Activated T-cell treated with anti-CD3 and anti-CD28 coated beads, Interleukin-2, amount 50 U/mL, for 72 hours (primary cell): ENCODE measurements around the gene TTLL12. TPM values are rescaled to one million over a fixed set of nuclear protein-coding genes. Genes with fewer than 3 reads are reported as not detected.
"Not testable (repeated sequence)": the region's sequence is repeated elsewhere in the genome, so short reads cannot be mapped to it uniquely, and the experiment has no call there.

ENCODE experiments used
- ATAC-seq, 2 donors: fragments of 150-1000 bp; cut with Tn5 transposase; replicated peaks in 1 of 2; 2 replicates each; pipeline ENCODE4 v1.10.0; 2021; ENCODE audit warnings: moderate library complexity in 2 of 2, mild to moderate bottlenecking in 1 of 2
- DNase-seq, 2 donors: peaks; one replicate each; pipeline ENCODE4 v3.0.0; 2021 to 2022; ENCODE audit warnings: mixed read lengths in 1 of 2
- H3K27ac Mint-ChIP-seq: one replicate; pipeline ENCODE4 v1.8.0; 2022; ENCODE audit warnings: mild to moderate bottlenecking, moderate library complexity, mixed read lengths
- H3K27me3 Mint-ChIP-seq: one replicate; pipeline ENCODE4 v1.8.0; 2022; ENCODE audit warnings: low read depth, mixed read lengths
- H3K36me3 Mint-ChIP-seq, 2 donors: one replicate each; pipeline ENCODE4 v1.8.0; 2022; ENCODE audit warnings: mixed read lengths in 2 of 2, mild to moderate bottlenecking in 1 of 2; ENCODE audit not compliant: insufficient read depth in 2 of 2
- H3K4me1 Mint-ChIP-seq: one replicate; pipeline ENCODE4 v1.8.0; 2022; ENCODE audit warnings: low read depth, mixed read lengths
- H3K4me3 Mint-ChIP-seq, 2 donors: one replicate each; pipeline ENCODE4 v1.8.0; 2022; ENCODE audit warnings: mild to moderate bottlenecking in 2 of 2, mixed read lengths in 2 of 2, moderate library complexity in 2 of 2
- H3K9me3 Mint-ChIP-seq, 2 donors: one replicate each; pipeline ENCODE4 v1.8.0; 2022; ENCODE audit warnings: mixed read lengths in 2 of 2
- total RNA-seq, 2 donors: library from RNA; stranded (reverse); gene quantifications; one replicate each; pipeline ENCODE4 v1.2.3, GENCODE V29; 2022

The TTLL12 gene
- total RNA-seq, 2 donors from 2014 or later = 37.7 to 45.0 TPM

DNA sequence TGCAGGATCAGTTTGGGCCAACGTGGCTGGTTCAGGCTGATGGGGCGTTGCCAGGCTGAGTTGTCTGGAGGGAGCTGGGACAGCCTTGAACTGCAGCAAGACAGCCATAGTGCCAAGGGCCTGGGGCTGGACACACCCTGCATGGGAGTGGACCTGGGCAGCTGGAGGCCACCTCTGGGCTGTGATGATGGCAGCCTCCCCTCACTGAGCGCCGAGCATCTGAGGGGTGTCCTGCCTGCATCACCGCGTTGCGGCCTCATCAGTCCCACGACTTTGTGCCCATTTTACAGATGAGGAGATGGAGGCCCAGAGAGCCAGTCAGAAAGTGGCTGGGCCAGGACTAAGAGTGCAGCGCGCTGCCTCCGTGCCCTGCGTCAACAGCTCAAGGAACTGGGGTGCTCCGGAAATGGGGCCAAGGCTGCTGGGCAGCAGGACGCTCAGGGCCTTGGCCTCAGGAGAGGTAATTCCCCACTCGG lies 36.2 kb downstream of the TTLL12 start:
- ATAC-seq = no peak
- Mint-ChIP-seq H3K4me3 (peak overlapping the region; percentile 86 to 96), H3K27ac (peak overlapping the region; percentile 91)

DNA sequence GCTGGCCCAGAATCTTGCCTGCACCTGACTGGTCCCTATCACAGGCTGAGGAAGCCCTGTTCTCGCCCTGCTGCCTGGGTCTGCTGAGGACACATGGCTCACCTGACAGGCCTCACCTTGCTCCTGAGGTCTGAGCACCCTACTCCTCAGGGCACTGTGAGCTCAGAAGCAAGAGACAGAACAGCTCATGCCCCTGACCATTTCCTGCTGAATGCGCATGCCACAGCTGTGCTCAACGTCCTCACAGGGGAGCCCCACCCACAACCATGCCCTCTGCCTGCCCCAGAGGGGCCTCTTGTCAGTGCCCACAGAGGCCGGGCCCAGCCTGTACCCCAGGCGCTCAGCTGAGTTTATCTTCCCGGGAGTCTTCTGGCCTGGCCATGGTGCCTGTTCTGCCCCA lies 38.4 kb downstream of the TTLL12 start:
- peak overlapping the region; percentile 36 to 43 for H3K4me3 Mint-ChIP-seq
- no peaks in the 10 kb centered on the region for H3K9me3 Mint-ChIP-seq
- H3K36me3 Mint-ChIP-seq = peaks cover 0 to 1% of the 10 kb centered on the region in 2 donors
- peak; percentile 27 to 33 for ATAC-seq
- no peaks in the 10 kb centered on the region for H3K27me3 Mint-ChIP-seq
- H3K4me1 Mint-ChIP-seq = peaks cover 47% of the 10 kb centered on the region
- peak overlapping the region; percentile 19 for H3K27ac Mint-ChIP-seq
- DNase-seq = peak; percentile 38

More for the DNA sequence above, 36.2 kb downstream of the TTLL12 start:
- Mint-ChIP-seq H3K4me1 (peaks cover 43% of the 10 kb centered on the region), H3K36me3 (peaks cover 0 to 1% of the 10 kb centered on the region in 2 donors), H3K27me3 (no peaks in the 10 kb centered on the region), H3K9me3 (no peaks in the 10 kb centered on the region)
- DNase-seq = peak in 1 of 2 donors; percentile 8

DNA sequence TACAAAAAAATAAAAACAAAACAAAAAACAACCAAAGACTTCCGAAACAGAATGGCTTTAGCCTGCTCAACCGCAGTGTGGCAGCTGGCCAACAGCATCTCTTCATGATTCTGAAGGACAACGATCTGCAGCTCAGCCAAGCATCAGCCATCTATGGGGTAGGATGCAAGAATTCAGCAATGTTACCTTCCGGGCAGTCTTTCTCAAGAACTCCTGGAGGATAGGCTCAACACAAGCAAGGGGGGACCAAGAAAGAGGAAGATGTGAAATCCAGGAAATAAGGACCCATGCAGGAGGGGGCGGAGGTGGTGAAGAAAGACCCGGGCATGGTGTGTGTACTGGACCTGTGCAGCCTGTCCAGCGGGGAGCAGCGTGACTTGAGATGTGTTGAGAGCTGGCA lies 39.1 kb downstream of the TTLL12 start:
- H3K36me3 Mint-ChIP-seq = no peaks in the 10 kb centered on the region
- ATAC-seq (no peak), DNase-seq (no peak)
- no peaks in the 10 kb centered on the region for H3K27me3 Mint-ChIP-seq
- no peaks in the 10 kb centered on the region for H3K9me3 Mint-ChIP-seq
- H3K4me1 Mint-ChIP-seq = peaks cover 44% of the 10 kb centered on the region
- H3K4me3 Mint-ChIP-seq = peak overlapping the region; percentile 4 to 23
- H3K27ac Mint-ChIP-seq = no peak overlapping the region

DNA sequence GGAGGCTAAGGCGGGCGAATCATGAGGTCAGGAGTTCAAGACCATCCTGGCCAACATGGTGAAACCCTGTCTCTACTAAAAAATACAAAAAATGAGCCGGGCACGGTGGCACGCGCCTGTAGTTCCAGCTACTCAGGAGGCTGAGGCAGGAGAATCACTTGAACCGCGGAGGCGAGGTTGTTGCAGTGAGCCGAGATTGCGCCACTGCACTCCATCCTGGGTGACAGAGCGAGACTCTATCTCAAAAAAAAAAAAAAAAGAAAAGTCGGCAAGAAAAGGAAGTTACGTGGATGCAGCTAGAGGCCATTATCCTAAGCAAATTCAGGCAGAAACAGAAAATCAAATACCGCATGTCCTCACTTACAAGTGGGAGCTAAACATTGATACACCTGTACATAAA lies 40.6 kb downstream of the TTLL12 start:
- not testable (repeated sequence) for H3K4me3 Mint-ChIP-seq, DNase-seq, ATAC-seq, H3K36me3 Mint-ChIP-seq, H3K9me3 Mint-ChIP-seq, H3K27me3 Mint-ChIP-seq
- peak overlapping the region; percentile 57 for H3K27ac Mint-ChIP-seq
- H3K4me1 Mint-ChIP-seq = peaks cover 54% of the 10 kb centered on the region

DNA sequence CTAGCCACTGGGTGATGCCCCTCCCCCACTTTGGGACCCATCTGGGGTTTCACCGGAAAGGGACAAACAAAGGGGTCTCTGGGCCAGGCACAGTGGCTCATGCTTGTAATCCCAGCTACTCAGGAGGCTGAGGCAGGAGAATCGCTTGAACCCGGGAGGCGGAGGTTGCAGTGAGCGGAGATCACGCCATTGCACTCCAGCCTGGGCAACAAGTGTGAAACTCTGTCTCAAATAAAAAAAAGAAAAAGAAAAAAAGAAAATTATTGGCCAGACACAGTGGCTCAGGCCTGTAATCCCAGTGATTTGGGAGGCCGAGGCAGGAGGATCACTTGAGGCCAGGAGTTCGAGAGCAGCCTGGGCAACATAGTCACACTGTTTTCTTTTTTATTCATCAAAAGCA lies 41.6 kb downstream of the TTLL12 start:
- H3K36me3 Mint-ChIP-seq, H3K27ac Mint-ChIP-seq, H3K27me3 Mint-ChIP-seq, H3K4me3 Mint-ChIP-seq, DNase-seq, ATAC-seq, H3K9me3 Mint-ChIP-seq: not testable (repeated sequence)
- peaks cover 55% of the 10 kb centered on the region for H3K4me1 Mint-ChIP-seq

DNA sequence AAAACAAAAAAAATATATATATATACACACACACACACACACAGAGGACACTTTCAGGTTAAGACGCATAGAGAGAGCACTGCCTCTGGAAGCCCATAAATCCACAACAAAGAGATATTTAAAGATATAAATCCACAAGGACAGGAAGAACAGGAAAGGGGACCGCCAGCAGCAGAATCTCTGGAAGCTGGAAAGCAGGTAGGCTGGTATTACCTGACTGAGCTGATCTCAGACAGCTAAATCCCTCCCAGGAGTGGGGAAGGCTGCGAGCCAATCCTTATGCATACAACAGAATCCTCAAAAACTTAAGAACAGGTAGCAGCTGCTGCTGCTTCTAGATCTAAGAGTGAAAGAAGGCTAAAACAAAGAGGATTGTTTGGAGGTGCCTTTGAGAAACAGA lies 42.0 kb downstream of the TTLL12 start:
- Mint-ChIP-seq H3K4me1 (peaks cover 55% of the 10 kb centered on the region), H3K36me3 (peaks cover 1 to 6% of the 10 kb centered on the region in 2 donors), H3K27me3 (no peaks in the 10 kb centered on the region), H3K9me3 (no peaks in the 10 kb centered on the region), H3K4me3 (peak overlapping the region in 1 of 2 donors; percentile 17), H3K27ac (no peak overlapping the region)
- no peak for ATAC-seq
- no peak for DNase-seq

DNA sequence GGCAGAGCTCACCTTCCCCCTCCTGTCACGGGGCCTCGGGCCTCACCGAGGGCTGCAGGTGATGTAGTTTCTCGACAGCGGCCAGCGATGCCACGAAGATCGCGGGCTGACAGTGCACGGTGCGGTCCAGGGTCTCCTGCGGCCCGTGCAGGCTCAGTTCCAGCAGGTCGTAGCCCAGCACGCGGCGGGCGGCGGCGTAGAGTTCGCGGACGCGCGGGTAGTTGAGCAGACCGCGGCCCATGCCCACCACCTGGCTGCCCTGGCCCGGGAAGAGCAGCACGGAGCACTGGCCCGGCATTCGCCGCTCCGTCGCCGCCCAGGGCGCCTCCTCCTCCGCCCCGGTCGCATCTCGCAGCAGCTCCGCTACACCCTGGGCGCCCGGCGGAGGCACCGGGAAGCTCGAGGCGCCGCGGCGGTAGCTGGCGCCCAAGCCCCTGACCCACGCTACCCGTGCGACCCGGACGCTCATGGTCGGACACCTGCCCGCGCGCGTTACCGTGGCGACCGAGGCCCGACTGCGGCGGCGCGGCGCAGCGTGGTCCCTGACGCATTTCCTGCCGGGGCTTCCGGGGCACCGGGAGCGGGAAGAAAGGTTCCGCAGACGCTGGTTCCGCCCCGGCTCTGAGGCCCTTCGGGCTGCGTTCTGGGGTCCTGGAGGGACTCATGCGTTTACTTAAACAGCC lies 43.9 kb downstream of the TTLL12 start, which contains the start of gene MCAT:
MCAT (minus strand) TSS at position 519 of the 683 bp plus-strand sequence; CDS start at position 469, 50 bp downstream.
- H3K36me3 Mint-ChIP-seq = peaks cover 2 to 9% of the 10 kb centered on the region in 2 donors
- ATAC-seq (peak; percentile 94 to 96), DNase-seq (peak; percentile 87 to 93)
- peak within 1 kb of the TSS; percentile 91 to 94 for H3K4me3 Mint-ChIP-seq
- H3K27me3 Mint-ChIP-seq = no peaks in the 10 kb centered on the region
- peak within 1 kb of the TSS; percentile 82 for H3K27ac Mint-ChIP-seq
- peaks cover 45% of the 10 kb centered on the region for H3K4me1 Mint-ChIP-seq
- H3K9me3 Mint-ChIP-seq = no peaks in the 10 kb centered on the region

DNA sequence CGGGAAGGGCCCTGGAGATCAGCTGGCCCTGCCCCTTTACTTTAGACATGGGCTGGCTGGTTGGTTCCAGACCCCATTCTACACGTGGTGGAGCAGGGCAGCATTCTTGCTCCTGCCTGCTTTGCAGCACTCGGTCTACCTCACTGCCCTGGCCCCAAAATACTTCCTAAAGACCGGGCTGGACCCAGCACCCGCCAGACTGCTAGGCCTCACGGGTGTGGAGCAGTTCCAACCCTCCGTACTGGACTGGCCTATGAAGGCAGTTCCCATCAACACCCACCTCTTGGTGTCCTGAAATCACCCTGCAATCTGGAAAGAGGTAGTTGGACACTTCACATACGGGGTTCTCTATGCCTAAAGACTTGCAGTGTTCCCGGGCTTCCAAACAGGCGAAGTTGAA lies 50.1 kb downstream of the TTLL12 start:
- H3K36me3 Mint-ChIP-seq = peaks cover 2 to 9% of the 10 kb centered on the region in 2 donors
- H3K27ac Mint-ChIP-seq = no peak overlapping the region
- no peak overlapping the region for H3K4me3 Mint-ChIP-seq
- DNase-seq (no peak), ATAC-seq (no peak)
- H3K4me1 Mint-ChIP-seq = peaks cover 13% of the 10 kb centered on the region
- no peaks in the 10 kb centered on the region for H3K27me3 Mint-ChIP-seq
- no peaks in the 10 kb centered on the region for H3K9me3 Mint-ChIP-seq

DNA sequence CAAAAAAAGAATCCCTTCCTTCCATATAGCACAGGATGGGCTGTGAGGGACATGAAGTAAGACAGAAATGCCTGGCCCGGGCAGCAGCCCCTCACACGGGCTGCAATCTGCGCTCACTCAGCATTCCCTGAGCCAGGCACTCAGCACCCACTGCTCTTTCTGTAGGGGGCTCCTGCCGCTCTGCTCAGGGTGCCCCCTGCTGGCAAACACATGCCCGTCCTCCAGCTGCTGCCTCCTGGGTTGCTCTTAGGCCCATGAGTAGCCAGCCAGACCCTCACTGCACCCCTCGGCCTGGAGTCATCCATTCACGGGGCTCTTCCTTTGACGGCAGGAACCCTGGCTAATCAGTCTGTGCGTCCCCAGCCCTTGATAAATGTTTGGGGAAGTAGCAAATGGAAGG lies 50.7 kb downstream of the TTLL12 start:
- no peak overlapping the region for H3K27ac Mint-ChIP-seq
- DNase-seq (peak; percentile 44 to 58), ATAC-seq (peak; percentile 62 to 66)
- no peaks in the 10 kb centered on the region for H3K9me3 Mint-ChIP-seq
- H3K27me3 Mint-ChIP-seq = no peaks in the 10 kb centered on the region
- H3K36me3 Mint-ChIP-seq = peaks cover 2 to 9% of the 10 kb centered on the region in 2 donors
- H3K4me1 Mint-ChIP-seq = peaks cover 9% of the 10 kb centered on the region
- no peak overlapping the region for H3K4me3 Mint-ChIP-seq

DNA sequence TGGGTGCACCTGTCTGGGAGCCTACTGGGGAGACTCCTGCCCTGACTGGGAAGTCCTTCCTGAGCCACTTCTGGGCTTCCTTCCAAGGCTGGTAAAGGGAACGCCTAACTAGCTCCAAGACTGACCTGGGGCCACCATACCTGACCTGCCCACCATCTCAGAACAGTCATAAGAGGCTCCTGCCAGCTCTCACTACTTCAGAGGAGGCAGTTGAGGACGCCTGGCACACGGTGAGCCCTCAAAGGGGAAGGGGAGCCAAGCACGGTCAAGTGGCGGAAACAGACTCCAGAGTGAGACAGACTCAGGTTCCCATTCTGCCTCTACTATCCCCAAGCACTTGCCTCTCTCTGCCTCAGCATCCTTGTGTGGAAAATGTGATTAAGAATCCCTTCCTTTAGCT lies 51.4 kb downstream of the TTLL12 start:
- ATAC-seq (no peak), DNase-seq (no peak)
- Mint-ChIP-seq H3K4me3 (no peak overlapping the region), H3K4me1 (peaks cover 2% of the 10 kb centered on the region), H3K9me3 (no peaks in the 10 kb centered on the region), H3K27me3 (no peaks in the 10 kb centered on the region), H3K27ac (no peak overlapping the region), H3K36me3 (peaks cover 2 to 9% of the 10 kb centered on the region in 2 donors)

DNA sequence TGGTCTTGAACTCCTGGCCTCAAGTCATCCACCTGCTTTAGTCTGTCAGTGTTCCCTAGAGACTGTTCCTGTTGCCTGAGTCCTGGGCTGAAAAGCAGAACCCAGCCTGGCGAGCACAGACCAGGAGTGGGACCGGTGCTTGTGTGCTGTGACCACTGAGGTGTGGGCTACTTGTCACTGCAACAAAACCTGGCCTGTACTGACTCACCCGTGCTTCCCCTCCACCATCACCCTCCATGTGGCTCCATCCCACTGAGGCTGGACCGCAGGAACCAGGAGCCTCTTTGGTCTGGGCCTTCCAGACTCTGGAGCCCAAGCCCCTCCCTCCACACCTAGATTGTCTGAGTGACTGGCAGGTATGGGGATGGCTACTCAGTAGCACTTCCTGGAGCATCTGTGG lies 52.4 kb downstream of the TTLL12 start:
- Mint-ChIP-seq H3K27me3 (no peaks in the 10 kb centered on the region), H3K27ac (no peak overlapping the region), H3K4me1 (no peaks in the 10 kb centered on the region), H3K36me3 (peaks cover 0 to 6% of the 10 kb centered on the region in 2 donors), H3K9me3 (no peaks in the 10 kb centered on the region), H3K4me3 (no peak overlapping the region)
- no peak for DNase-seq
- no peak for ATAC-seq

DNA sequence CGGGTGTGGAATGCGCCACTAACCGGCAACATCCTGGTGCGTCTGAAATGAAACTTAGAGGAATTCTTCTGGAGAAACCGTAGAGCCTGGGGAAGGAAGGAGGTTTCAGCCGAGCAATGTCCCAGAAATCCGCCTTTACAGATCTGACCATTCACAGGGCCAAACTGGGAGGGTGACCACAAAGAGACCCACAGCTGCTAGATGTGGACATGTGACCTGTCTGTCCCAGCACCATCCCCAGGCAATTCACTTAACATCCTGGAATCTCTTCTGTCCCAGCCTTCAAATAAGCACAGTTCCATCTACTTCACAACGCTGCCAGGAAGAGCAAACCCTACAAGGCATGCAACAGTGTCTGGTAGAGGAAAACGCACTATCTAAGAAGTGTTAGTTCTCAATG lies 53.5 kb downstream of the TTLL12 start:
- H3K27ac Mint-ChIP-seq = no peak overlapping the region
- no peaks in the 10 kb centered on the region for H3K4me1 Mint-ChIP-seq
- DNase-seq (no peak), ATAC-seq (no peak)
- H3K36me3 Mint-ChIP-seq = peaks cover 0 to 3% of the 10 kb centered on the region in 2 donors
- H3K4me3 Mint-ChIP-seq = no peak overlapping the region
- H3K27me3 Mint-ChIP-seq = no peaks in the 10 kb centered on the region
- no peaks in the 10 kb centered on the region for H3K9me3 Mint-ChIP-seq

DNA sequence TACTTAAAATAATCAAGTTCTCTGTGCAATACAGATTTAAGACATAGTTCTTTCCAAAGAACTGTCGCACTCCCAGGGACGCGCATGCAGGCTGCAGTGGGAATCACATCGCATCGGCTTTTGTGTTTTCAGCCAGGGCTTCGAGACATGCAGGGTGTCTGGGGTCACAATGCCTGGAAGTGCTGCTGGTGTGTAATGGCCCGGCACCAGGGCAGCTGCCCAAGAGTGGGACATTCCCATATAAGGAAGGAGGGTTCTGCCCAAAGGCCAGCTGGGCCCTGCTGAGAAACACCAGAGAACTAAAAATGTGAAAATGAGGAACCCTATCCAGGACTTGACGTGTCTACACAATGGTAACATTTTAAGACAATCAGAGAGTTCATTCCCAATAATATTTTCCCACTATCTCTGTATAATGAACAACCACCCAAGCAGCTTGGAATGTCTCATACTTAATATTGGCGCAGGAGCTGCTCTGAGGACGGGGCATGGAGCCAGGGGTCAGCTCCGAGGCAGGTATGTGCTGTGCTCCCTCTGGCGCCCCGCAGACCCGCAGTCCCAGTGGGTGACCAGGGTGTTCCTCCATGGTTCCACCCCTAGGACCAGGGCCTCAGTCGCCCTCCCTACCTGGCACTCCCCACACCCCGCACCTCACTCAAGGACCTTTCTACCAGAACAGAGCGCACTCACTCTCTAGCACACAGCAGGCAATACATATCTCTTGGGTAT lies 55.0 kb downstream of the TTLL12 start:
- Mint-ChIP-seq H3K27ac (no peak overlapping the region), H3K27me3 (no peaks in the 10 kb centered on the region), H3K4me3 (no peak overlapping the region), H3K9me3 (no peaks in the 10 kb centered on the region), H3K36me3 (peaks cover 0 to 3% of the 10 kb centered on the region in 2 donors), H3K4me1 (no peaks in the 10 kb centered on the region)
- no peak for ATAC-seq
- DNase-seq = no peak
